CD4-positive, alpha-beta T cell (primary cell): ENCODE data around the gene CRYL1. TPM values are rescaled to one million over a fixed set of nuclear protein-coding genes. Genes with fewer than 3 reads are reported as not detected.

Experiments used
- ATAC-seq: fragments of 200-7000 bp; cut with Tn5 transposase; one replicate; pipeline ENCODE4 v1.10.0; 2022; ENCODE audit warnings: mild to moderate bottlenecking; ENCODE audit not compliant: poor library complexity
- CTCF ChIA-PET: fragments of 350-600 bp; sonication (Branson Sonifier 250); formaldehyde crosslinking; loops from one replicate; lab custom pipeline; 2021; ENCODE audit warnings: antibody characterized with exemption, inconsistent platforms; lab: Charles Lee
- POLR2A ChIA-PET: fragments of 350-600 bp; sonication (Branson Sonifier 250); formaldehyde crosslinking; loops from one replicate; lab custom pipeline; 2021; ENCODE audit warnings: antibody characterized with exemption, inconsistent platforms; lab: Charles Lee
- DNase-seq, 14 experiments: peaks; one replicate each; pipeline ENCODE4 v3.0.0-alpha.2; 2013 to 2020; ENCODE audit warnings: mixed read lengths in 2 of 14
- H3K27ac ChIP-seq, 2 donors: one replicate each; pipeline versions ENCODE4 v1.5.1 to v1.7.0; 2013; ENCODE audit warnings: low read length in 2 of 2, low read depth in 1 of 2, mild to moderate bottlenecking in 1 of 2
- H3K27me3 ChIP-seq, 2 experiments: 1 replicate in 1 of 2; 2 replicates in 1 of 2; pipeline versions ENCODE4 v1.6.1 to v1.7.0; 2013; ENCODE audit warnings: low read length in 2 of 2, control low read depth in 1 of 2, mild to moderate bottlenecking in 1 of 2, moderate library complexity in 1 of 2; ENCODE audit not compliant: insufficient read depth in 2 of 2, control insufficient read depth in 1 of 2
- H3K36me3 ChIP-seq: one replicate; pipeline ENCODE4 v1.6.1; 2013; ENCODE audit warnings: low read length, control low read depth; ENCODE audit not compliant: insufficient read depth
- H3K4me1 ChIP-seq: one replicate; pipeline ENCODE4 v1.6.1; 2013; ENCODE audit warnings: low read length, control low read depth; ENCODE audit not compliant: insufficient read depth
- H3K4me3 ChIP-seq: one replicate; pipeline ENCODE4 v1.5.1; 2013; ENCODE audit warnings: mild to moderate bottlenecking, low read length, moderate library complexity
- H3K9me3 ChIP-seq, 2 experiments: 1 replicate in 1 of 2; 2 replicates in 1 of 2; pipeline versions ENCODE4 v1.6.1 to v1.7.0; 2013; ENCODE audit warnings: low read length in 2 of 2, mild to moderate bottlenecking in 2 of 2, control low read depth in 1 of 2, moderate library complexity in 1 of 2; ENCODE audit not compliant: control insufficient read depth in 1 of 2, insufficient read depth in 1 of 2
- H3K27ac Mint-ChIP-seq: one replicate; pipeline ENCODE4 v1.8.0; 2020; ENCODE audit warnings: mixed read lengths
- H3K27me3 Mint-ChIP-seq: one replicate; pipeline ENCODE4 v1.8.0; 2021; ENCODE audit warnings: mixed read lengths
- H3K36me3 Mint-ChIP-seq: one replicate; pipeline ENCODE4 v1.8.0; 2021; ENCODE audit warnings: low read depth, mixed read lengths
- H3K4me1 Mint-ChIP-seq: one replicate; pipeline ENCODE4 v1.8.0; 2021; ENCODE audit warnings: low read depth, mixed read lengths
- H3K4me3 Mint-ChIP-seq: one replicate; pipeline ENCODE4 v1.8.0; 2020; ENCODE audit warnings: mild to moderate bottlenecking, mixed read lengths
- H3K9me3 Mint-ChIP-seq: one replicate; pipeline ENCODE4 v1.8.0; 2020; ENCODE audit warnings: mixed read lengths
- CTCF ChIP-seq: fragments of 200-600 bp; IDR thresholded peaks from one replicate; pipeline ENCODE4 v1.8.0; 2022; ENCODE audit warnings: antibody characterized with exemption, mild to moderate bottlenecking
- intact Hi-C, 2 experiments: fragments of 100-400 bp; cut with DNase I in 1 of 2; cut with micrococcal nuclease in 1 of 2; formaldehyde crosslinking; loops; one replicate each; pipeline versions ENCODE4 v1.15.1 to v1.9.0; 2023 to 2025; cut with DNase I, micrococcal nuclease
- total RNA-seq, 174 experiments: library from RNA in 2 of 174; stranded (reverse) in 2 of 174; gene quantifications; one replicate each; pipeline ENCODE4 v1.2.3 and lab custom pipeline; 2021 to 2026

CRYL1 gene
- total RNA-seq, 2 experiments from 2014 or later: 7.9 to 8.0 TPM

- Mint-ChIP-seq H3K9me3 (no peaks in the 10 kb centered on the region), H3K27me3 (no peaks in the 10 kb centered on the region), H3K4me1 (no peaks in the 10 kb centered on the region), H3K4me3 (no peak overlapping the region), H3K36me3 (no peaks in the 10 kb centered on the region), H3K27ac (no peak overlapping the region)
- no peak for DNase-seq
- H3K9me3 ChIP-seq: peaks cover 0 to 24% of the 10 kb centered on the region in 2 experiments
- TF ChIP-seq CTCF: no peak
- ATAC-seq: no peak
- CTCF ChIA-PET: no interaction called here
- H3K27me3 ChIP-seq: no peaks in the 10 kb centered on the region
- H3K27ac ChIP-seq: no peak overlapping the region
- intact Hi-C loops: no loop called here
- no peak overlapping the region for H3K4me3 ChIP-seq
- POLR2A ChIA-PET: no interaction called here
- no peaks in the 10 kb centered on the region for H3K36me3 ChIP-seq
- no peaks in the 10 kb centered on the region for H3K4me1 ChIP-seq
Measured at GRCh38 chr13:20394169-20394501, 131.5 kb downstream of the CRYL1 start.

- no peaks in the 10 kb centered on the region for H3K36me3 ChIP-seq
- CTCF ChIA-PET: no interaction called here
- POLR2A ChIA-PET: no interaction called here
- ATAC-seq: no peak
- intact Hi-C loops: no loop called here
- Mint-ChIP-seq H3K4me3 (no peak overlapping the region), H3K9me3 (no peaks in the 10 kb centered on the region), H3K4me1 (no peaks in the 10 kb centered on the region), H3K27ac (no peak overlapping the region), H3K27me3 (no peaks in the 10 kb centered on the region), H3K36me3 (no peaks in the 10 kb centered on the region)
- H3K27ac ChIP-seq: no peak overlapping the region
- no peaks in the 10 kb centered on the region for H3K27me3 ChIP-seq
- DNase-seq: no peak
- no peaks in the 10 kb centered on the region for H3K4me1 ChIP-seq
- no peak for TF ChIP-seq CTCF
- peaks cover 0 to 24% of the 10 kb centered on the region in 2 experiments for H3K9me3 ChIP-seq
- H3K4me3 ChIP-seq: no peak overlapping the region
Measured at GRCh38 chr13:20393273-20394168, 132.1 kb downstream of the CRYL1 start.

- no peaks in the 10 kb centered on the region for H3K27me3 Mint-ChIP-seq
- ATAC-seq (no peak), DNase-seq (no peak)
- intact Hi-C loops: no loop called here
- POLR2A ChIA-PET: no interaction called here
- H3K36me3 ChIP-seq: no peaks in the 10 kb centered on the region
- H3K27ac ChIP-seq: no peak overlapping the region
- H3K4me3 Mint-ChIP-seq: no peak overlapping the region
- H3K27me3 ChIP-seq: no peaks in the 10 kb centered on the region
- H3K9me3 Mint-ChIP-seq: no peaks in the 10 kb centered on the region
- TF ChIP-seq CTCF: no peak
- no peaks in the 10 kb centered on the region for H3K36me3 Mint-ChIP-seq
- H3K4me1 ChIP-seq: no peaks in the 10 kb centered on the region
- no peak overlapping the region for H3K27ac Mint-ChIP-seq
- no peak overlapping the region for H3K4me3 ChIP-seq
- H3K4me1 Mint-ChIP-seq: peaks cover 5% of the 10 kb centered on the region
- CTCF ChIA-PET: no interaction called here
- peaks cover 0 to 24% of the 10 kb centered on the region in 2 experiments for H3K9me3 ChIP-seq
Measured at GRCh38 chr13:20392530-20392929, 133.1 kb downstream of the CRYL1 start.
